HG03175 (cell line): ENCODE measurements around the gene ANKHD1.
A peak's percentile ranks its signal among the peaks of the same experiment; 100 is the strongest.

Source experiments
- ATAC-seq: cut with Tn5 transposase; IDR thresholded peaks from one replicate; pipeline ENCODE4 v1.9.1; 2021; ENCODE audit warnings: mild to moderate bottlenecking, moderate library complexity; ENCODE audit not compliant: unreplicated experiment

Gene ANKHD1

GRCh38 chr5:140401362-140402257, at the start of gene ANKHD1:
ANKHD1 (plus strand) TSS chr5:140401833; CDS start chr5:140401968, 135 bp downstream.
- peak; percentile 87 for ATAC-seq

DNA sequence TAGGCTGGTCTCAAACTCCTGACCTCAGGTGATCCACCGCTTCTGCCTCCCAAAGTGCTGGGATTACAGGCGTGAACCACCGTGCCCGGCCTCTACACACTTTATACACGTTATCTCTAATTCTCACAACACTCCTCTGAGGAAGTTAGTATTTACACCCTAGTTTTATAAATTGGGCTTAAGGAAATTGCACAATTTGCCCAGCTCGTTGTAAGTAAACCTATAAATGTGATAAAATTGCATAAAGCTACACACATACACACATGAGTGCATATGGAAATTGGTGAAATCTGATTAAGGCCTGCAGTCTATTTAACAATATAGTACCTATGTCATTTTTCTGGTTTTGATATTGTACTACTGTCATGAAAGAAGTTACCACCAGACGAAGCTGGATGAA, 46.1 kb upstream of the ANKHD1 start:
- no peak for ATAC-seq

- ATAC-seq: peak; percentile 12
These were observed 44.5 kb upstream of the ANKHD1 start for GRCh38 chr5:140356853-140357725.

DNA sequence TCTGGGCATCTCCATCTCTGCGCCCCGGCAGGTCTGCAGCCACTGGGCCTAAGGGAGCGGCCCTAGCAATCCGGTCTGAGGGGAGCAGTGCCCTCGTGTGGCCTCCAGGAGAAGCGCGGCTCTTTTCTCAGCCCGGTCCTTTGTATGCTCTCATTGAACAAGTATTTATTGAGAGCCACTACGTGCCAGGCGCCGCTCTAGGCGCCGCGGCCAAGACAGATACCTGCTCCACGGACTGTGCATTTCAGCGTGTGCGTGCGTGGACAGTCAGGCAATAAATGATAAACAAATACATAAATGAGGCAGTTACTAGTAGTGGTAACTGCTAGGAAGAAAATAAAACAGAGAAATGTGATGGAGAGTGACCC, 43.9 kb upstream of the ANKHD1 start:
- ATAC-seq: peak; percentile 94

DNA sequence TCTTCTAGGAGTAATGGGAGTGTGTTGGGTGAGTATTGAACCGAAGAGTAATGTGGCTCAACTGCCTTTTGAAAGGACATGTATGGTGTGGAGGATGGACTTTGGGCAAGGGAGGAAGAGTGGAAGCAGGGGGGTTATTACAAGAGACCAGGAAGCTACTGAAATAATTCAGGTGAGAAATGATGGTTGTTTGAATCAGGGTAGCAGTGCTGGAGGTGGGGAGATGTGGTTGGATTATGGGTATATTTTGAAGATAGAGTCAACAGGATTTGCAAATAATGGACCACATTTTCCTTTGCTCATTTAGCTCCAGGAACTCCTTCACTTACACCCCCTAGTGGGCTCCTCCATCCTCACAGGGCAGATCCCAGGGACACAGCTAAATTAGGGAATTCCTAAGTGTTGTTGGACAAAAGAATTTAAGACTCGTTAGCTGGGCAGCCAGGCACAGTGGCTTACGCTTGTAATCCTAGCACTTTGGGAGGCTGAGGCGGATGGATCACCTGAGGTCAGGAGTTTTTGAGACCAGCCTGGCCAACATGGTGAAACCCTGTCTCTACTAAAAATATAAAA, 42.8 kb upstream of the ANKHD1 start:
- ATAC-seq: no peak

GRCh38 chr5:140360101-140360500, 41.5 kb upstream of the ANKHD1 start, which contains the start of gene SLC4A9:
SLC4A9 (plus strand) TSS chr5:140360194; CDS start chr5:140360237, 43 bp downstream.
- ATAC-seq: no peak

DNA sequence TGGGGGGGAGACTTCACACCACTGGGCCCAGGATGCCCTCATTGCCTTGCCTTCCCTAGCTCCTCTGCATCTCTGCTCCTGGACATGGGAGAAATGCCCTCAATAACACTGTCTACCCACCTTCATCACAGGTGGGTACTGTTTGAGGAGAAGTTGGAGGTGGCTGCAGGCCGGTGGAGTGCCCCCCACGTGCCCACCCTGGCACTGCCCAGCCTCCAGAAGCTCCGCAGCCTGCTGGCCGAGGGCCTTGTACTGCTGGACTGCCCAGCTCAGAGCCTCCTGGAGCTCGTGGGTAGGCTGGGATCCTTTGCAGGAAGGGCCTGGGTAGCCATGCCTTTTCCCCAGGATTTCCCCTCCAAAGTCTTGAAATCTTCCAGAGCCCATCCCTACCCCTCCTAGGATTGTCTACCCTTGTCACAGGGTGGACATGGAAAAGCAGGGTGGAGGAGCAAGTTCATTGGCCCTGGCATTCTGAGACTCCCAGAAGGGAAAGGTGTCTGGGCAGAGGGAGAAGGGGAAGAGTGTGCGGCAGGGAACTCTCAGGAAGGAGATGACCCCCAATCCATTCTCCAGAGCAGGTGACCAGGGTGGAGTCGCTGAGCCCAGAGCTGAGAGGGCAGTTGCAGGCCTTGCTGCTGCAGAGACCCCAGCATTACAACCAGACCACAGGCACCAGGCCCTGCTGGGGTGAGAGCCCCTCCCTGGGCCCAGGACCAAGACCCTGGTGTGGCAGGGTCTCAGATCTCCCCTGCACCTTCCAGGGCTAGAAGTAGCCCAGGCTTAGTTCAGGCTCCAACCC, 40.8 kb upstream of the ANKHD1 start:
- ATAC-seq: no peak

DNA sequence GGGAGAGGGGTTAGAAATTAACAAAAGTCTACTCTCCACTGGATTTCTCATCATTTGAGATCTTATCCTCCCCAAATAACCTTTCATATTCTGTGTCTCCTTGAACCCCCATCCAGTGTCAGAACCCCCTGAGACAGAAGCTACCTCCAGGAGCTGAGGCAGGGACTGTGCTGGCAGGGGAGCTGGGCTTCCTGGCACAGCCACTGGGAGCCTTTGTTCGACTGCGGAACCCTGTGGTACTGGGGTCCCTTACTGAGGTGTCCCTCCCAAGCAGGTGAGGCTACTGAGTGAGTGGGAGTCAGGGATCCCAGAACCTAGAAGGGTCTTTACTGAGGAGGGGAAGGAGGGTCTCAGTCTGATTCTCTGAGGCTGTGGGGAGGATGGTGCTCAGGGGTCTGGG, 39.7 kb upstream of the ANKHD1 start:
- ATAC-seq: no peak

GRCh38 chr5:140362311-140362710, 39.3 kb upstream of the ANKHD1 start:
- no peak for ATAC-seq

DNA sequence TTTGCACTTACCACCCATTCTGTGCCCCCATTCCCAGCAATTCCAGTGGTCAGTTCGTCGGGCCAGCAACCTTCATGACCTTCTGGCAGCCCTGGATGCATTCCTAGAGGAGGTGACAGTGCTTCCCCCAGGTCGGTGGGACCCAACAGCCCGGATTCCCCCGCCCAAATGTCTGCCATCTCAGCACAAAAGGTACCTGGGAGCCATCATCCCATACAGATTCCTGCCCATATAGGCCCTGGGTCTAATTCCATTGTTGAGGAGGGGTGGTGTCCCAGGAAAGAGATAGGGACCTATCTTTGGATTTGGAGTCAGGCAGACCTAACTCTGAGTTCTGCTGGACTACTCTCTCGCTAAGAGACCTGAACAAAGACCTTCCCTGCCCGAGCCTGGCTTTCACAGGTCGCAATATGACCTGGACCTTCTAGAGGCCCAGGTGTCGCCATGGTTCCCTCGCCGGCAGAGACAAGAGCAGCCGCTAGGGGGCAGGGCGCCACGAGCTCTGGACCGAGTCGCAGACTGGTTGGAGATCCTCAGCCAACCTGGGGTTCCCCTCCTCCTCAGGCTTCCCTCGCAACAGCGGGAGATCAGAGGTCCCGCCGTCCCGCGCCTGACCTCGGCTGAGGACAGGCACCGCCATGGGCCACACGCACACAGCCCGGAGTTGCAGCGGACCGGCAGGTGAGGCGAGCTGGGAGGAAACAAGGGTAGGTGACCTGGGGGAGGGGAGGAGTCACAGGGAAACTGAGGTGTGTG, 38.6 kb upstream of the ANKHD1 start:
- ATAC-seq: peak; percentile 86

DNA sequence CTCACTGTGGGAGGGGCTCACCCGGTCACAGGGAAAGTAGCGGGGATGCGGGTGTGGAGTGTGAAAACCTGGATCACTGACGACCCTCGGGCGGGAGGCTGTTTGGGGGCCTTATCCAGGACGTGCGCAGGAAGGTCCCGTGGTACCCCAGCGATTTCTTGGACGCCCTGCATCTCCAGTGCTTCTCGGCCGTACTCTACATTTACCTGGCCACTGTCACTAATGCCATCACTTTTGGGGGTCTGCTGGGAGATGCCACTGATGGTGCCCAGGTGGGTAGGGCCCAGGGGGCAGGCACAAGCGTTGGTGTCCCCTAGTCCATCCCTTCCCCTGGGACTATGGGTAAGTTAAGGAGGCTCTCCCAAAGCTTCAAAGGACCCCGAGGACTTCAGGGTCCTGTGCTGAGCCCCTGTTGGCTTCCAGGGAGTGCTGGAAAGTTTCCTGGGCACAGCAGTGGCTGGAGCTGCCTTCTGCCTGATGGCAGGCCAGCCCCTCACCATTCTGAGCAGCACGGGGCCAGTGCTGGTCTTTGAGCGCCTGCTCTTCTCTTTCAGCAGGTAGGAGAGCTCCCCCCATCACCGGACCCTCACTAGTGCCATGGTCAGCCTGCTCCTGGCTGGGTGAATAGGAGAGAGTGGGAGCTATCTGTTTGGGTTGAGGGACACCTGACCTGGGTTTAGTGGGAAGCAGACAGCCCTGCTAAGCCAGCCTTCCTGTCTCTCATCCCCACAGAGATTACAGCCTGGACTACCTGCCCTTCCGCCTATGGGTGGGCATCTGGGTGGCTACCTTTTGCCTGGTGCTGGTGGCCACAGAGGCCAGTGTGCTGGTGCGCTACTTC, 37.8 kb upstream of the ANKHD1 start:
- no peak for ATAC-seq

- no peak for ATAC-seq
These were observed 37.2 kb upstream of the ANKHD1 start for GRCh38 chr5:140364472-140364765.

GRCh38 chr5:140365282-140365681, 36.4 kb upstream of the ANKHD1 start:
- no peak for ATAC-seq

DNA sequence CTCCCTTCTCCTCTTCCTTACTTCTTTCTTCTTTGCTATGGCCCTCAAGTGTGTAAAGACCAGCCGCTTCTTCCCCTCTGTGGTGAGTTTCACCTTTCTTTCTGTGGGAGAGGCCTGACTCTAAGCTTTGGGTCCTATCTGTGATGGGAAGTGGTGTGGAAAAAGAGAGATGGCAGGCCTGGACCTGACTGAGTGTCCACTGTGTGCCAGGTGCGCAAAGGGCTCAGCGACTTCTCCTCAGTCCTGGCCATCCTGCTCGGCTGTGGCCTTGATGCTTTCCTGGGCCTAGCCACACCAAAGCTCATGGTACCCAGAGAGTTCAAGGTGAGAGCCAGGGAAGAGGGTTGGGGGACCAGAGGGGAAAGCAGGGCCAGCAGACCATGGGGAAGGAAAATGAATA, 35.7 kb upstream of the ANKHD1 start:
- ATAC-seq: no peak

DNA sequence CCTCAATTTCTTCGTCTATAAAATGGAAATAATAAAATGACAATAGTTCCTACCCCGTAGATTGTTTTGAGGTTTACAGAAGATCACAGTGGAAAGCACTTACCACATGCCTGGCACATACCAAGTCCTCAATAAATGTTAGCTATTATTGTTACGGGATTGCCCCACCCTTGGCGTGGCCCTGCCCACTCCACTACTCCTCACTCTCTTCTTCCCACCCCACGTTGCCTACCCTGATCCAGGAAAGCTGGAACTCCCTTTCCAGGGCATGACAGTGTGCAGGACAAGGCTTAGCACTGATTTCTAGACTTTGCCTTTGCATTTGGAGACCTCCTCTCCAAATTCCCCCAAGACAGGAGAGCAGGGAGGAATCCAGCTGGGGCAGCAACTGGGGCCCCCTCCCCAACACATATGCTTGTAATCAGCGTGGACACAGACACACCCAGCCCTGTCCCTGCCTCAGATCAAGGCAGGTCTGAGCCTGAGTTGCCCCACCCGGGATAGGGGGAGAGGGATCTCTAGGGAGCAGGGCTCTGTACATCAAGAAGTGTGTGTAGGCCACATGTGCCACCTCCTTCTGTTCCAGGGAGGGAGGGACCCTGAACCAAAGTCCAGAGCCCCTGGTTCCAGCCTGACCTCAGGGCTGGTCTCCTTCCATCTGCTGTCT, 34.9 kb upstream of the ANKHD1 start:
- no peak for ATAC-seq

DNA sequence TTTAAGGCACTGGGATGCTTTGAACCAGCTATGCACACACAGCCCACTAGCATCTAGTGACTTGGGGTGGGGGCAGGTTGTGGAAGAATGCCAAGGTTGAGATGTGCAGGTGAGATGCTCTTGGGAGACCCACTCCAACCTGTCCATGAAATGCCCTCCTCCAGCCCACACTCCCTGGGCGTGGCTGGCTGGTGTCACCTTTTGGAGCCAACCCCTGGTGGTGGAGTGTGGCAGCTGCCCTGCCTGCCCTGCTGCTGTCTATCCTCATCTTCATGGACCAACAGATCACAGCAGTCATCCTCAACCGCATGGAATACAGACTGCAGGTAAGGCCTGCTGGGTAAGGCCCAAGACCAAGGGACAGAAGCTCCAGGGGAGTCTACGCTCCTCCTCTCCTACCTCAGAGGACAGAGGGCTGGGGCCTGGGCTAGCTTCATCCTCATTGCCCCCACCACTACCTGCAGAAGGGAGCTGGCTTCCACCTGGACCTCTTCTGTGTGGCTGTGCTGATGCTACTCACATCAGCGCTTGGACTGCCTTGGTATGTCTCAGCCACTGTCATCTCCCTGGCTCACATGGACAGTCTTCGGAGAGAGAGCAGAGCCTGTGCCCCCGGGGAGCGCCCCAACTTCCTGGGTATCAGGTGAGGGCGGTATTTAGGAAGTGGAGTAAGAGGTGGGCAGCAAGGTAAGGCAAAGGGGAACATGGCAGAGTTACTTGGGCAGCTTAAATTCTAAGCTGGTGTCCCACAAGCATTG, 34.2 kb upstream of the ANKHD1 start:
- no peak for ATAC-seq

GRCh38 chr5:140371356-140372151, 30.1 kb upstream of the ANKHD1 start:
- ATAC-seq: no peak
